HG02973 (cell line): Measurements from ENCODE around the gene TBC1D30.
A peak's percentile ranks its signal among the peaks of the same experiment; 100 is the strongest.
"Not testable (repeated sequence)": the region's sequence is repeated elsewhere in the genome, so short reads cannot be mapped to it uniquely, and the experiment has no call there.

Experiments
- ATAC-seq: cut with Tn5 transposase; IDR thresholded peaks from one replicate; pipeline ENCODE4 v1.9.1; 2021; ENCODE audit warnings: moderate library complexity; ENCODE audit not compliant: unreplicated experiment

TBC1D30 gene

DNA sequence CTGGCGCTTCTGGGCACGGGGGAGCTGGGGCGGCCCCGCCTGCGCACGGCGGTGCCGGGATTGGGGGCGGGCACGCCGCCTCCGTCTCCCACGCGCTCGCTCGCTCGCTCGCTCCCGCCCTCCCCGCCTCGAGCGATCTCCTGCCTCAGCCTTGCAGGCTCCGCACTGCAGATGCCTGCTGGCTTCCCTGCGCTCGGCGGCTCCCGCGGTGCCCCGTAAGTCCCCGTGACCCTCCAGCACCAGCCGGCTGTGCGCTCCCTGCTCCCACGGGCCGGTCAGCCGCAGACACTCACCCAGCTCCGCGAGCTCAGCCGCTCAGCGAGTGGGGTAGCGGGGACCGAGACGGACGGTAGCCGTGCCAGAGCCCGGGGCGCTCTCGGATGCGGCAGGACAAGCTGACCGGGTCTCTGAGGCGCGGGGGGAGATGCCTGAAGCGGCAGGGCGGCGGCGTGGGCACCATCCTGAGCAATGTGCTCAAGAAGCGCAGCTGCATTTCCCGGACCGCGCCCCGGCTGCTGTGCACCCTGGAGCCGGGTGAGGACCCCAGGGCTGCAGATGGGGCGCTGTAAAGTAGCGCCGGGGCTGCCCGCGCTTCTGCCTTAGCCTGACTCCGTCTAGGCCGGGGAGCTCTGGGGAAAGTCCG, at the start of gene TBC1D30:
Gene TBC1D30 (plus strand): TSS at position 148 of the 643 bp plus-strand sequence. CDS start 233 bp downstream, at position 381.
- peak; percentile 37 for ATAC-seq

DNA sequence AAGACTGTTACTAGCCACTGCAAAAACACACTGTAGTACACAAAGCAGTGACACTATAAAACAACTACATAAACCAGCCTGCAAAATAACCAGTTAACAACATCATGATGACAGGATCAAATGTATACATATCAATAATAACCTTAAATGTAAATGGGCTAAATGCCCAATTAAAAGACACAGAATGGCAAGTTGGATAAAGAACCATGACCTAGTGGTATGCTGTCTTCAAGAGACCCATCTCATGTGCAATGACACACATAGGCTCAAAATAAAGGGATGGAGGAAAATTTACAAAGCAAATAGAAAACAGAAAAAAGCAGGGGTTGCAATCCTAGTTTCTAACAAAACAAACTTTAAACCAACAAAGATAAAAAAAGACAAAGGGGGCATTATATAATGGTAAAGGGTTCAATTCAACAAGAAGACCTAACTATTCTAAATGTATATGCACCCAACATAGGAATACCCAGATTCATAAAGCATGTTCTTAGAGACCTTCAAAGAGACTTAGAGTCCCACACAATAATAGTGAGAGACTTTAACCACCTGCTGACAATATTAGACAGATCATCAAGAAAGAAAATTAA, 49.2 kb upstream of the TBC1D30 start:
- ATAC-seq = not testable (repeated sequence)

DNA sequence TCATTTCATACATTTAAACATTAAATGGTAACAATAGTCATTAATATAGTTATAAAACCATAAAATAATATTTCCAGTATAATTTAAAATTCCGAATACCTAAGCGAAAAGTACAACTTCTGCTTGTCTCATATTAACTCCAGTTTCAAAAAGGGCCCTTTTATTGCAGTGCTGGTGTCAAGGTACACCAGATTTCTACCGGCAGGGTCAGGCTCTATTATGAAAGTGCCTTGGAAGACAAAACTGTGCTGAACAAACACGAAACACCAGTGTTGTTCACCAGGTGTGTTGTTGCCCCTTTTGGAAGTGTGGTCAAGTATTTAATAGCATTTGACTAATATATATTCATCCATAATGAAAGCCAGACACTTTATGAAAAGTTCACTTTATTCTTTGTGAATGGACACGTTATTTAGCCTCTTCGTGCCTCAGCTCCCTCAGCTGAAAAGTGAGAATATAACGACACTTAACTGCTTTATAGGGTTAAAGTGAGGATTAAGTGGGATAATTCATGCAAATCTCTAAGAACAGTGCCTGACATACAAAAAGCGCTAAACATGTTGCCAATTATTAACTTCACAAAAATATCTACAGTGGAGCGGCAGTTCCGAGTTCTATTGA, 45.0 kb upstream of the TBC1D30 start:
- ATAC-seq = no peak

DNA sequence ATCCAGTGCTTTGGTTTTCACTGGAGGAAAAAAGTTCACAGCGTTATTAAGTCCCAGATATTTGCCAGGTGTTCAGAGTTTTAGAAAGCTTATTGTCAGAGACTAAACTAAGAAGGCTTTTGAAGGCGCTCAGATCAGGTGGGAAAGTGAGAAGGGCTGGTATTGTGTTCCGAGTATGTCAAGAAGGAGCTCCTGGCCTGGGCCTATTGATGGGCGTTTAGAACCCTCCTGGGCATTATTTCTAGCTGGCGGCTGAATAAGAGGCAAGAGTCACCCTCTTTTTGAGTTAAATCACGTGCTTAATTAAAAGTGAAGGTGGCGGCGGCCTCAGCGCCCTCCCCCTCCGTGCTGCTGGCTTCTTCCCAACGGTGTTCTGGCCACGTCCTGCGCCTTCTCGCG, 44.3 kb upstream of the TBC1D30 start:
- ATAC-seq = no peak

GRCh38 chr12:64780531-64781279, 43.7 kb upstream of the TBC1D30 start:
- no peak for ATAC-seq

- no peak for ATAC-seq
These were observed 42.9 kb upstream of the TBC1D30 start for GRCh38 chr12:64781280-64782190.

DNA sequence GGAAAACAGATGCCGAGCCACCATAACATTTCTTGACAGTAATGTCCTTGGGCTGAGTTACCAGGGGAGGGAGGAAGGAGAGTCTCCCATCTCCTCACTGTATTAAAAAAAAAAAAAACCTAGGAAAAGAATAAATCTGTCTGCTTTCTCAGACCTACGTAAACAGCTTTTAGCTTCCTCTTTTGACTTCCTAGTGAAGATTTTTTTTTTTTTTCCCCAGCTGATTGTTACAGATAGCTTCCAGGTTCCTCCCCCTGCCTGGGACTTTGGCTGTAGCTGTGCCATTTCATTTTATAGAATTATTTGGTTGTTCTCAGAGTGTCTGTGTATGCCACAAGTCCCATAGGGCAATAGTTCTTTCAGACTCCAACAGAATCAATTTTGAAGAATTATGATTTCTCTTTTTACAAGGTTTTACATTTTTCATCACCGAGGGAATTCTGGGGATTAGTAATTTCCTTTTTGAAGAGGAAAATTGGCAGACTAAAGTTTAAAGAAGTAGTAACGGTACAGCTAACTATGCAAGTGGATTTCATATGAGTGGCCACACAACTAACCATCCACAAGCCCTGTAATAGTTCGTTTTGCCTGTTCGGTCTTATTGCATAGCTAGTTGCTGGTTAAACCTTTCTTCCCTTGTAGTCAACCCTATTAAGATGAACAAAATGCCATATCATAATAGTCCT, 42.1 kb upstream of the TBC1D30 start:
- no peak for ATAC-seq

DNA sequence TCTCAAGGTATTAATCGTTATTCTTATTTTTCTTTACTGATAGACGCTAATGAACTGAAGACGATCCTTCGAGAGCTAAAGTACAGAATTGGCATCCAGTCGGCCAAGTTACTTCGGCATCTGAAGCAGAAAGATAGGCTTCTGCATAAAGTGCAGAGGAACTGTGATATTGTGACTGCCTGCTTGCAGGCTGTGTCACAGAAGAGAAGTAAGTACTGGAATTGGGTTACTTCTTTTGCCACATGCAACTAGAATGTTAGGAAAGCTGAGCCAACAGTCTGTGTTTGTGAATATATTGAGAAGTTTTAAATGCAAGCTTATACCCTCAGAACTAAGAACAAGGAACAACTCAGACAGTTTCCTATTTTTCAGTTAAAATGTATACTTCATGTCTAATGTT, 38.6 kb upstream of the TBC1D30 start:
- ATAC-seq = no peak

GRCh38 chr12:64790166-64790565, 34.3 kb upstream of the TBC1D30 start:
- ATAC-seq = no peak

DNA sequence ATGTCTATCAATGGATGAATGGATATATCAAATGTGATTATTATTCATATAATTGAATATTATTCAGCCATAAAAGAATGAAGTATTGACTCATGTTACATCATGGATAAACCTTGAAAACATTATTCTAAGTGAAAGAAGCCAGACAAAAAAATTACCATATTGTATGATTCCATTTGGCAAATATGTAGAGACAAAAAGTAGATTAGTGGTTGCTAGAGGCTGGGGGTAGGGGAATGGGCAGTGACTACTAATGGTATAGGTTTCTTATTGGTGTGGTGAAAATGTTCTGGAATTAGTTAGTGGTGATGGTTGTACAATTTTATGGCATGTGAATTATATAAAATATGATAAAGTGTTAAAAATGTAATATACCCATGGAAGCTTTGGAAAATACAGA, 33.4 kb upstream of the TBC1D30 start:
- no peak for ATAC-seq

DNA sequence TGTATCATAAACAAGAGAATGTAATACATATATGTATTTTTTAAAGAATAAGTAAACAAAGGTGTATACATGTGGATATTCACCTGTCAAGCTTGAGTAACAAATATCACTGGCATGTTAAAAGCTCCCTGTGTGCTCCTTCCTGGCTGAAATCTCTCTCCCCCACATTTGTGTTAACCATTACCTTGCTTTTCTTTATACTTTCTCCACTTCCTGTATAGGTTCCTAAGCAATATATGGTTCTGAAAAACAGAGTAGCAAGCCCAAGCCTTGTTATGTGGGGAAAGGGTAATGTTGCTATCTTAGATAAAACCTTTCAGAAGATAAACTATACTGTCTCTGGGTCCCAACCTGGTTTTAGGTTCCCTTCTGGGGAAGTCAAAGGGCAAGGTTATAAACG, 32.3 kb upstream of the TBC1D30 start:
- ATAC-seq = no peak

GRCh38 chr12:64793610-64794009, 30.8 kb upstream of the TBC1D30 start:
- ATAC-seq = no peak

GRCh38 chr12:64794305-64794704, 30.1 kb upstream of the TBC1D30 start:
- no peak for ATAC-seq

DNA sequence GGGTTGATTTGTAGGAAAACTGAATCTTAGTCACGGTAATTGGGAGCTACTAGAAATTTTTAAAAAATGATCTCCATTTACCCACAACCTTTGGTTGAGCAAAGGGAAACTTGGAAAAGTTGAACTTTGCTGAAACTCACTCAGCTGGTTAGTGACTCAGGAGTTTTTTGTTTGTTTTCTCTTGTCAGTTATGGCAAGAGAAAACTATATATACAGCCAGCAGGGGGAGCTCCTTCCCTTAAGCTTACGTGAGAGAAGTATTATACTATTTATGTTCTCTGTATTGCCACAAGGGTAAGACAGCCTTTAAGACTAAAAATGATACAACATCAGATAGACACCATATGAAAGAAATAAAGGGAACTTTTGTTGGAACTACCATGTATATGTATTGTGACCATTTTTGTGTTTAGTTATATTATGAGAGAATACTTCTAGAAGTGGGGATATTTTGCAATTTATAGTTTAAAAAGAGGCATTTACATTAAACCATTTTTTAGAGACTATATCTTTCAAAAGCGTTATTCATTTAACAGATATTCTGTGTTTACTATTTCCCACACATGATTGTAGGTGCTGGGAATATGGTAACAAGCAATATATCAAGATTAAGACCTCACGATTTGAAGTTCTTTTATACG, 28.1 kb upstream of the TBC1D30 start:
- peak; percentile 79 for ATAC-seq

GRCh38 chr12:64797156-64797555, 27.3 kb upstream of the TBC1D30 start:
- no peak for ATAC-seq

DNA sequence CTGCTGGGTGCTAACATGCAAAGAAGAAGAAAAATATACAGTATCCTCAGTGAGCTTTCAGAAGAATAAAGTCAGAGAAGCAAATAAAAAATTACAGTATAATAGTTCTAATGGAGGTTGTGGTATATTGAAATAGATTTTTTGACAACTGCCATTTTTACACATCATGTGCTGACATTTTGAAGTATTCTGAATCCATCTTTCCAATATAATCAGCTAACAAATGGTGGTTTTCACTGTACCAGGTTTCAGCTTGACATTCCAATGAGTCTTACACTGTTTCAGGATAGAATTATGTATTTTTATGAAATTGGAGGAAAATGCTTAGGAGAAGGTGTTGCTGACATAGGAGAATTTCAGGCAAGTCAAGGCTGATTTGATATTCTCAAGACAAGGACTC, 26.3 kb upstream of the TBC1D30 start:
- no peak for ATAC-seq

GRCh38 chr12:64800640-64801039, 23.8 kb upstream of the TBC1D30 start:
- ATAC-seq = peak; percentile 66

- no peak for ATAC-seq
These were observed 23.1 kb upstream of the TBC1D30 start for GRCh38 chr12:64801381-64801780.

GRCh38 chr12:64802180-64802775, 22.2 kb upstream of the TBC1D30 start:
- peak; percentile 60 for ATAC-seq
